CD4-positive, alpha-beta T cell (primary cell): ENCODE measurements around the gene GRID1. TPM values are rescaled to one million over a fixed set of nuclear protein-coding genes. Genes with fewer than 3 reads are reported as not detected.

Experiments
- ATAC-seq: fragments of 200-7000 bp; cut with Tn5 transposase; one replicate; pipeline ENCODE4 v1.10.0; 2022; ENCODE audit warnings: mild to moderate bottlenecking; ENCODE audit not compliant: poor library complexity
- CTCF ChIA-PET: fragments of 350-600 bp; sonication (Branson Sonifier 250); formaldehyde crosslinking; loops from one replicate; lab custom pipeline; 2021; ENCODE audit warnings: antibody characterized with exemption, inconsistent platforms; lab: Charles Lee
- POLR2A ChIA-PET: fragments of 350-600 bp; sonication (Branson Sonifier 250); formaldehyde crosslinking; loops from one replicate; lab custom pipeline; 2021; ENCODE audit warnings: antibody characterized with exemption, inconsistent platforms; lab: Charles Lee
- DNase-seq, 14 experiments: peaks; one replicate each; pipeline ENCODE4 v3.0.0-alpha.2; 2013 to 2020; ENCODE audit warnings: mixed read lengths in 2 of 14
- H3K27ac ChIP-seq, 2 donors: one replicate each; pipeline versions ENCODE4 v1.5.1 to v1.7.0; 2013; ENCODE audit warnings: low read length in 2 of 2, low read depth in 1 of 2, mild to moderate bottlenecking in 1 of 2
- H3K27me3 ChIP-seq, 2 experiments: 1 replicate in 1 of 2; 2 replicates in 1 of 2; pipeline versions ENCODE4 v1.6.1 to v1.7.0; 2013; ENCODE audit warnings: low read length in 2 of 2, control low read depth in 1 of 2, mild to moderate bottlenecking in 1 of 2, moderate library complexity in 1 of 2; ENCODE audit not compliant: insufficient read depth in 2 of 2, control insufficient read depth in 1 of 2
- H3K36me3 ChIP-seq: one replicate; pipeline ENCODE4 v1.6.1; 2013; ENCODE audit warnings: low read length, control low read depth; ENCODE audit not compliant: insufficient read depth
- H3K4me1 ChIP-seq: one replicate; pipeline ENCODE4 v1.6.1; 2013; ENCODE audit warnings: low read length, control low read depth; ENCODE audit not compliant: insufficient read depth
- H3K4me3 ChIP-seq: one replicate; pipeline ENCODE4 v1.5.1; 2013; ENCODE audit warnings: mild to moderate bottlenecking, low read length, moderate library complexity
- H3K9me3 ChIP-seq, 2 experiments: 1 replicate in 1 of 2; 2 replicates in 1 of 2; pipeline versions ENCODE4 v1.6.1 to v1.7.0; 2013; ENCODE audit warnings: low read length in 2 of 2, mild to moderate bottlenecking in 2 of 2, control low read depth in 1 of 2, moderate library complexity in 1 of 2; ENCODE audit not compliant: control insufficient read depth in 1 of 2, insufficient read depth in 1 of 2
- H3K27ac Mint-ChIP-seq: one replicate; pipeline ENCODE4 v1.8.0; 2020; ENCODE audit warnings: mixed read lengths
- H3K27me3 Mint-ChIP-seq: one replicate; pipeline ENCODE4 v1.8.0; 2021; ENCODE audit warnings: mixed read lengths
- H3K36me3 Mint-ChIP-seq: one replicate; pipeline ENCODE4 v1.8.0; 2021; ENCODE audit warnings: low read depth, mixed read lengths
- H3K4me1 Mint-ChIP-seq: one replicate; pipeline ENCODE4 v1.8.0; 2021; ENCODE audit warnings: low read depth, mixed read lengths
- H3K4me3 Mint-ChIP-seq: one replicate; pipeline ENCODE4 v1.8.0; 2020; ENCODE audit warnings: mild to moderate bottlenecking, mixed read lengths
- H3K9me3 Mint-ChIP-seq: one replicate; pipeline ENCODE4 v1.8.0; 2020; ENCODE audit warnings: mixed read lengths
- CTCF ChIP-seq: fragments of 200-600 bp; IDR thresholded peaks from one replicate; pipeline ENCODE4 v1.8.0; 2022; ENCODE audit warnings: antibody characterized with exemption, mild to moderate bottlenecking
- intact Hi-C, 2 experiments: fragments of 100-400 bp; cut with DNase I in 1 of 2; cut with micrococcal nuclease in 1 of 2; formaldehyde crosslinking; loops; one replicate each; pipeline versions ENCODE4 v1.15.1 to v1.9.0; 2023 to 2025; cut with DNase I, micrococcal nuclease
- polyA plus RNA-seq, 2 donors: library from polyadenylated mRNA; unstranded; fragments of 120-200 nt; gene quantifications; one replicate each; pipeline ENCODE4 v1.2.1, GENCODE V29; 2013
- total RNA-seq, 174 experiments: library from RNA in 2 of 174; stranded (reverse) in 2 of 174; gene quantifications; one replicate each; pipeline ENCODE4 v1.2.3 and lab custom pipeline; 2021 to 2026

Gene GRID1
- not detected for total RNA-seq
- polyA plus RNA-seq (2013, experiment 1 of 2) = not detected
- polyA plus RNA-seq (2013, experiment 2 of 2) = 0.22 TPM
- 0 to 0.27 (median 0) reads per million in 172 experiments for total RNA-seq (lab: John Stamatoyannopoulos, UW)

- no peak within 1 kb of the TSS for H3K27ac Mint-ChIP-seq
- no peaks in the 10 kb centered on the region for H3K36me3 ChIP-seq
- ChIA-PET POLR2A (no interaction called here), CTCF (no interaction called here)
- no peak within 1 kb of the TSS for H3K27ac ChIP-seq
- no peak for TF ChIP-seq CTCF
- H3K27me3 Mint-ChIP-seq = peaks cover 67% of the 10 kb centered on the region
- ATAC-seq (peak; percentile 55), DNase-seq (peak in 4 of 14 experiments; percentile 30 to 39 (median 32))
- H3K4me1 Mint-ChIP-seq = peaks cover 13% of the 10 kb centered on the region
- H3K36me3 Mint-ChIP-seq = no peaks in the 10 kb centered on the region
- intact Hi-C loops = no loop called here
- peak within 1 kb of the TSS; percentile 58 for H3K4me3 Mint-ChIP-seq
- H3K4me3 ChIP-seq = no peak within 1 kb of the TSS
- peaks cover 0 to 18% of the 10 kb centered on the region in 2 experiments for H3K9me3 ChIP-seq
- H3K9me3 Mint-ChIP-seq = no peaks in the 10 kb centered on the region
- H3K4me1 ChIP-seq = peaks cover 26% of the 10 kb centered on the region
- H3K27me3 ChIP-seq = peaks cover 43 to 64% of the 10 kb centered on the region in 2 experiments
Measured at GRCh38 chr10:86366033-86366901, at the start of gene GRID1. Gene GRID1 (minus strand): TSS chr10:86366795.

- Mint-ChIP-seq H3K36me3 (no peaks in the 10 kb centered on the region), H3K4me3 (peak overlapping the region; percentile 50), H3K9me3 (no peaks in the 10 kb centered on the region), H3K4me1 (peaks cover 69% of the 10 kb centered on the region), H3K27me3 (no peaks in the 10 kb centered on the region), H3K27ac (peak overlapping the region; percentile 78)
- no peak for ATAC-seq
- DNase-seq = no peak
- POLR2A ChIA-PET = interaction anchor here (5.5 kb wide), 1 partner anchor 14 kb away, joined by 131 read pairs; no protein-coding TSS in a partner anchor
- TF ChIP-seq CTCF = no peak
- Histone ChIP-seq H3K27ac (no peak overlapping the region), H3K9me3 (no peaks in the 10 kb centered on the region), H3K27me3 (no peaks in the 10 kb centered on the region), H3K4me3 (no peak overlapping the region), H3K36me3 (no peaks in the 10 kb centered on the region), H3K4me1 (peaks cover 51% of the 10 kb centered on the region)
- CTCF ChIA-PET = no interaction called here
- intact Hi-C loops = loop anchor here in 1 of 2 experiments (10.0 kb wide), 1 partner anchor 801 kb away; no protein-coding TSS in a partner anchor
Measured at GRCh38 chr10:86415583-86415982, 49.0 kb upstream of the GRID1 start.

- Mint-ChIP-seq H3K27me3 (no peaks in the 10 kb centered on the region), H3K9me3 (no peaks in the 10 kb centered on the region), H3K36me3 (no peaks in the 10 kb centered on the region), H3K27ac (peak overlapping the region; percentile 78), H3K4me1 (peaks cover 68% of the 10 kb centered on the region), H3K4me3 (peak overlapping the region; percentile 50)
- Histone ChIP-seq H3K36me3 (no peaks in the 10 kb centered on the region), H3K4me1 (peaks cover 56% of the 10 kb centered on the region), H3K27ac (no peak overlapping the region), H3K27me3 (no peaks in the 10 kb centered on the region), H3K4me3 (no peak overlapping the region), H3K9me3 (no peaks in the 10 kb centered on the region)
- ChIA-PET CTCF (interaction anchor here (2.4 kb wide), 1 partner anchor 15 kb away, joined by 9 read pairs; no protein-coding TSS in a partner anchor), POLR2A (interaction anchor here (5.5 kb wide), 1 partner anchor 13 kb away, joined by 131 read pairs; no protein-coding TSS in a partner anchor)
- DNase-seq (no peak), ATAC-seq (no peak)
- intact Hi-C loops = loop anchor here in 1 of 2 experiments (10.0 kb wide), 1 partner anchor 800 kb away; no protein-coding TSS in a partner anchor
- TF ChIP-seq CTCF = no peak
Measured at GRCh38 chr10:86415116-86415515, 48.5 kb upstream of the GRID1 start.
